GM19238 (cell line): ENCODE measurements around the gene CA11.

Source experiments
- DNase-seq: peaks from one replicate; pipeline ENCODE4 v3.0.0; 2011; ENCODE audit warnings: low spot score; ENCODE audit not compliant: insufficient read length

Gene CA11

GRCh38 chr19:48629599-48630295 lies 16.2 kb downstream of the CA11 start:
- DNase-seq, result no peak

- DNase-seq, result no peak
These were observed 16.7 kb downstream of the CA11 start for GRCh38 chr19:48629297-48629598.

- no peak for DNase-seq
These were observed 17.3 kb downstream of the CA11 start for GRCh38 chr19:48628486-48629296.

GRCh38 chr19:48627865-48628314 lies 18.1 kb downstream of the CA11 start:
- no peak for DNase-seq

GRCh38 chr19:48627201-48627864 lies 18.7 kb downstream of the CA11 start:
- no peak for DNase-seq

- no peak for DNase-seq
These were observed 20.1 kb downstream of the CA11 start for GRCh38 chr19:48625891-48626327.

GRCh38 chr19:48624791-48625723 lies 20.9 kb downstream of the CA11 start:
- DNase-seq, result no peak

DNA sequence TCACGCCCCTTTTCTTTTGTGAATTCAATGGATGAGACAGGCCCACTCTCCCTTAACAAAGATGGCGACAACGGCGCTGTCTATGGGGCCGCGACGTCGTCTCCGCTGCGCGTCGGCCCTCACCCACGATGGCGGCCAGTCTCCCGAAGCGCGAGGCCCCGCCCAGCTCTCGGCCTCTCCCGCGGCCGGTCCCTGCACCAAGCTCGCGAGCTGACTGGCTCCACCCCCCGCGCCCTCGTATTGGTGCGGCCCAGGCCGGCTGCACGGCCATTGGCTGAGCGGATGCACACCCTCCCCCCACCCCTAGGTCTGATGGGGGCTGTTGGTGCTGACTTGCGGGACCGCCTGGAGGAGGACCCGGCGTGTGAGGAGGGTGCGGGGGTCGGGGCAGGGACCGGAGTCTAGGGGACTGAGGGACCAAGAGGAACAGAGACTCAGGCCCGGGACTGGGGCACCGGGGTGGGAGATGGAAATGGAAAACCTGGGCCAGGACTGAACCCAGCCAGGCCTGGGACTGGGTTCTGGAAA lies 21.9 kb downstream of the CA11 start:
- DNase-seq, result peak; percentile 97

DNA sequence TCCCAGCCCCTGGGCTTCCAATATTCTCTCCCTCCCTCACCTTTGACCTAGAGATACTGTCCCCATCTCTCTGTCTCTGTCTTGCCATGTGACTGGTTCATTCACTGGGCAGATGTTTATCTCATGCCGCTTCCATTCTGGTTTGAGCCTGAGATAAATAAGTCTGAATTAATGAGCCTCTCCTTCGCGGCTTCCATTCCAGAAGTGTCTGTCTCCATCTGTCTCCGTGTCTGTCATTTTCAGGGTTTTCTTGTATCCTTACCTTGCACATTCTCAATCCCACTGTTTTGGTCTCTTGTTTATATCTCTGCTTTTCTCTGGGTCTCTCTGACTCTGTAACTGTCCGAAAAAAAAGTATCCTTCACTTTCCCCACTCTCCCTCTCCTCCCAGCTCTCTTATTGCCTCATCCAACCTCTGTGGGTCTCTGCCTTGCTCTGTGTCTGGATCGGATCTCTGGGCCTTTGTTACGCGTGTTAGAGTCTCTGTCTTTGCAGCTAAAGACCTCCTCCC lies 22.4 kb downstream of the CA11 start:
- no peak for DNase-seq

DNA sequence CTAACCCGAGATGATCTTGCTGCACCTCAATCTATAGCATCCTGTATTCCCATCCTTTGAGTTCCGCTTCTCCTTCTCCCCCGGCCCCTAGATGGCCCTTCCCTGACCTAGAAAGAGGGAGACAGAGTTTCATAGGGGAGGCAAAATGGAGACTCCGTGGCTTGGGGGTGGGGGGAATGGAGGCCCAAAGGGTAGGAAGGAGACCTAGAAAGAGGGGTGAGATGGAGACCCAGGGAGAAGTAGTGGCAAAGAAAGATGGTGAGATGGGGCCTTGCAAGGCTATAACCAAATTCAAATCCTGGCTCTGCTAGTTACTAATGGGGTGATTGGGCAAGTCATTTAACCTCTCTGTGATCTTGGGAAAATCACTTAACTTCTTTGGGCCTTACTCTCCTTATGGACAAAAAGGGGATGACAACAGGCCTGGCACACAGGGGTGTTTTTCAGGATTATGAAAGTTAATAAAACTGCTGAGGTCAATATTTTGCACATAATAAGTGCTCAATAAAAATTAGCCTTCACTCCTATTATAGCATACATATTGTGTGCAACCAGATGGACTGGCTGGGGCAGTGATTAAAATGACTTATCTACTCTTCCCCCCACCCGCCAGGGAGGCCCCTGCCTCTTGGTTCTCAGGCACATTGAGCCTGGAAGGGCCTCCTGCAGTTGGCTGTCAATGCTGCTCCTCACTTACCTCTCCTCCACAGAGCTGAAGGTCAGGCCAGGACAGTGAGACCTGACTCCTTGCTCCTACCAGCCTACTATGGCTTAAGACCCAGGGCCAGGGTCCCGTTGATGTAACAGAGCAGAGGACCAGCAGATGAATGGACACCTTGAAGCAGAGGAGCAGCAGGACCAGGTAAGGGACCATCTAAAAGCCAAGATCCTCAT lies 26.0 kb downstream of the CA11 start:
- no peak for DNase-seq

DNA sequence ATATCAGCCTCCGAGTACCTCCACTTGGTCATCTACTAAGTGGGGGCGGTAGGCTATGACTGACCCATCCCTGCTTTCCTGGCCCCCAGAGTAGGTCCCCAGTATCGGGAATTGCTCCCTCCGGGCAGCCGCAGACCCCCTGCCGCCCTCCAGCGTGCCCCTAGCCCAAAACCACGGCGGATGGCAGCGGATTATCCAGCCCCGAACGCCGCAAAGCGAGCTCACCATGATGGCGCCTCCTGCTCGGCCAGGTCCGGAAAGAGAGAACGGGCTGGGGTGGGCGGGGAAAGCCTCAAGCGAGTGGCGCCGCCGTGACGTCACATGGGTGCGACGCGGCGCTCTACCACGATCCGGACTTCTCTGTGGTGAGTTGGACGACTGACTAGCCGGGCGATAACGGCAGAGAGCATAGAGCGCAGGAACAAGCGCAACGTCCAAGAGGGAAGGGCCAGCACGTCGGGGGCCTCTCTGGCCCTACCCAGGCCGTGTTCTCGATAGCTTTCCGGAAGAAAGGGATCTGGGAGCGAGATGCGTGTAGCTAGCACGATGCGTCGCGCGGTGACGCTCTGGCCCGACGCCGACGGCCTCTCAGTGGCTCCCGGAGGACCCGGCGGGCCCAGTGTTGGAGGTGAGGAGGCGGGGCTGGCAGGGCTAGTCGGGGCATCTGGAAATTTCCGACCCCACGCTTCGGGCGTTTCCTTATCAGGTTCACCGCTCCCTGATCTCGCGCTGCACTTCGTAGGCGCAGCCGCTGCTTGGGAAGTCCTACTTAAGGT lies 26.9 kb downstream of the CA11 start, which contains the start of the genes RPL18 and SPHK2:
Gene RPL18, minus strand, starts transcription at position 263 of the 776 bp plus-strand sequence. Its CDS starts 35 bp downstream, at position 228.
Gene SPHK2, plus strand, starts transcription at position 591 of the 776 bp plus-strand sequence. CDS start 1,009 bp downstream, outside the sequence.
- peak; percentile 98 for DNase-seq

DNA sequence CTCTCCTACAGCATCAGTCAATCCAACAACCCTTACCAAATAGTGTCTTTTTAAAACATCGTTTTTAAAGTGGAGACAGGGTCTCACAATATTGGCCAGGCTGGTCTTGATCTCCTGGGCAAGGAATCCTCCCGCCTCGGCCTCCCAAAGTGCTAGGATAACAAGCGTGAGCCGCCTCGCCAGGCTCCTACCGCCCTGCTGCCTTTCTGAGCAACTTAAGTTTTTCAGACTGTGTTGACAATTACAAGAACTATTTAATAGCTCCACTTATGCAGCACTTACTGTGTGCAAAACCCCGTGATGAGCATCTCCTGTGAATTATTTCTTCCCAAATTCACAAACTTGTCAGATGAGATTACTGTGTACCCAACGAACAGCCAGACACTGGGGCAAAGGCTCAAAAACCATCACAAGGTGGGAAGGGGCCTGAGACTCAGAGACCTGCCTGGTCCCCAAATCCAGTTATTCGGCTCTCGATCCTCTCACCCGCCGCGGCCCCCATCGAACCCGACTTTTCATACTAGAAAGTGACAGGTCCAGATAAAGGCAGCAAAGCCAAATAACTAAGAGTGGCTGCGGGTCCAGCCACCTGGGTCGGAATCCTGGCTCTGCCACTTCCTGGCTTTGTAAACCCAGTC lies 27.6 kb downstream of the CA11 start:
- DNase-seq, result no peak

DNA sequence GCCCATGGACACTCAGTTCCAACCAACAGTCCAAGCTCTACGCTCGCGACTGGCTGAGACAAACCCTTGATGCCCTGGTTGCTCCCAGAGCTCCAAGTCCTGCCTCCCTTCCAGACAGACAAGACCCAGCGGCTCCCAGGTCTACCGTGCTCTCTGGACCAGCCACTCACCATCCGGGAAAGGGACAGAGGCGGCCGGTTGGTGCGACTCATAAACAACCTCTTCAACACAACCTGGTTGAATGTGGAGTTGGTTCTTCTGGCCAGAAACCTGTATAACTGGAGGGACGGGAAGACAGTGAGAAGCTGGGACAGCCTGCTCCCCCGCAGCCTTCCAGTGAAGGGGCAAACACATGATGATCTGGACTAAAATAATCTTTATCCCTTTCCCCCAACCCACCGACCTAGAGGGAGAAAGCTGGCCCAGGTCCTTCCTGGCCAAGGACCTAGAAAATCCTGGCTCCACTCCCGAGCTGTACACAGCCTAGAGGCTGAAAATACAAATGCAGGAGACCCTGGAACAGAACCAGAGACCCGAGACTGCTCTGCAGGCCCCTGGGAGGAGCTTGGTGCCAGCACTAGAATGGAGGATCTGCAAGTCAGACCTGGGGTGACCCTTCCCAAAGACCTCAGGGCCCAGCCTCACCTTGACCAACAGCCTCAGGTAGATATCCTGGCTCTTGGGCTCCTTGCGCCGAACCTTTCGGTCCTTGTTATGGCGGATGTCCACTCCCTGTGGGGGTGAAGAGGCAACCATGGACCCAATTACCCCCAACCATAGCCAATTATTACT lies 28.6 kb downstream of the CA11 start:
- no peak for DNase-seq

DNA sequence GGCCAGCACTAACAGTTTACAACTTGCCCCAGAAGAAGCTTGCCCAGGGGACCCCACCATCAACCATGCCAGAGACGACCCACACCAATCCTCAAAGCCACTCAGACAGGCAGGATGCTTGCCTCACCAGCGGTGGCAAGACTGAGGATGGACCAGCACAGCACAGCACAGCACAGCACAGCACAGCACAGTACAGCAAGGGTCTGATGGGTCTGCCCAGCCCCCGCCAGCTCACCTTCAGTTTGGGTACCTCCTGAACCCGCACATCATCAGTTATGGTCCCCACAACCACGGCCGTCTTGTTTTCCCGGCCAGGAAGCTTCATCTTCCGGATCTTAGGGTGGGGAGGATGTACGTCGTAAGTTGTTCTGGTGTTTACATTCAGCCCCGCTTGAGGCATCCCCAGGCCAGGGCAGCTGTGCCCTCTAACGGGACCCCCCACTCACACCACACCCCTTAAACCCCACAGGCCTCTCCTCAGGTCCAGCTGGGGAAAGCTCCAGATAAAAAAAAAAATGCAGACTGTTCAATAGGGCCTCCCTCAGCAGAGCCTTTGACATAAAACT lies 29.4 kb downstream of the CA11 start:
- DNase-seq, result no peak

DNA sequence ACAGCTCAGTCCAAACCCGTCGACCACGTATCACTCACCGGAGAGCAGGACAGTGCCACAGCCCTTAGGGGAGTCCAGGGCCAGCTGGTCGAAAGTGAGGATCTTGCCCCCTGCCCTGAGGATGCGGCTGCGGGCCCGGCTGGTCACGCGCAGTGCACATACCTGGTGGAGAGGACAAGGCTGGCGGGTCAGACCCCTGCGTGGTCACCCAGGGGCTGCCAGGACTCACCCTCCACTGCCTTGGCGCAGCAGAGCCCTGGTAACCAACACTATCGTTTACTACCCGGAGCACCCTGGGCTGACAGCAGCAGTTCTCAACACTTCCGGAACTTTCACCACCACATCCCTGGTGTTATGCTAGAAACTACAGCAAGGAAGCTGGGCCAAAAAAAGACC lies 29.9 kb downstream of the CA11 start:
- DNase-seq, result no peak

- no peak for DNase-seq
These were observed 30.6 kb downstream of the CA11 start for GRCh38 chr19:48615231-48616040.
